ENCODE data around the gene IFNA7. TPM values are rescaled to one million over a fixed set of nuclear protein-coding genes. Genes with fewer than 3 reads are reported as not detected.
"Not testable (repeated sequence)": the region's sequence is repeated elsewhere in the genome, so short reads cannot be mapped to it uniquely, and the experiment has no call there.

Gene IFNA7
- total RNA-seq, 1 experiment from 2014 or later: not detected

GRCh38 chr9:21174671-21175070 is 27.3 kb downstream of the IFNA7 start:
- no peak overlapping the region for H3K4me3 Mint-ChIP-seq (ENCODE audit: unreplicated experiment)
- H3K27ac Mint-ChIP-seq (ENCODE audit: low read depth, unreplicated experiment): no peak overlapping the region
- no TSS peak for BruUV-seq (replicated peaks)
- DNase-seq (ENCODE audit: unreplicated experiment): peak; percentile 6
- CTCF ChIA-PET: interaction anchor here (0.7 to 0.9 kb wide), 3 partner anchors 9 to 915 kb away, joined by 3 read pairs; no protein-coding TSS in a partner anchor
- TF ChIP-seq, protein P1, sequence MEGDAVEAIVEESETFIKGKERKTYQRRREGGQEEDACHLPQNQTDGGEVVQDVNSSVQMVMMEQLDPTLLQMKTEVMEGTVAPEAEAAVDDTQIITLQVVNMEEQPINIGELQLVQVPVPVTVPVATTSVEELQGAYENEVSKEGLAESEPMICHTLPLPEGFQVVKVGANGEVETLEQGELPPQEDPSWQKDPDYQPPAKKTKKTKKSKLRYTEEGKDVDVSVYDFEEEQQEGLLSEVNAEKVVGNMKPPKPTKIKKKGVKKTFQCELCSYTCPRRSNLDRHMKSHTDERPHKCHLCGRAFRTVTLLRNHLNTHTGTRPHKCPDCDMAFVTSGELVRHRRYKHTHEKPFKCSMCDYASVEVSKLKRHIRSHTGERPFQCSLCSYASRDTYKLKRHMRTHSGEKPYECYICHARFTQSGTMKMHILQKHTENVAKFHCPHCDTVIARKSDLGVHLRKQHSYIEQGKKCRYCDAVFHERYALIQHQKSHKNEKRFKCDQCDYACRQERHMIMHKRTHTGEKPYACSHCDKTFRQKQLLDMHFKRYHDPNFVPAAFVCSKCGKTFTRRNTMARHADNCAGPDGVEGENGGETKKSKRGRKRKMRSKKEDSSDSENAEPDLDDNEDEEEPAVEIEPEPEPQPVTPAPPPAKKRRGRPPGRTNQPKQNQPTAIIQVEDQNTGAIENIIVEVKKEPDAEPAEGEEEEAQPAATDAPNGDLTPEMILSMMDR (IDR thresholded peaks at IDR 0.05; ENCODE audit: unreplicated experiment): no peak
- H3K4me1 Mint-ChIP-seq (ENCODE audit: insufficient read depth, unreplicated experiment): no peaks in the 10 kb centered on the region
- H3K27me3 Mint-ChIP-seq (ENCODE audit: insufficient read depth, unreplicated experiment): peaks cover 56% of the 10 kb centered on the region
- H3K36me3 Mint-ChIP-seq (ENCODE audit: insufficient read depth, unreplicated experiment): no peaks in the 10 kb centered on the region
- POLR2A ChIA-PET: no interaction called here
- intact Hi-C loops (cut with micrococcal nuclease): no loop called here
- H3K9me3 Mint-ChIP-seq (ENCODE audit: unreplicated experiment): no peaks in the 10 kb centered on the region

DNA sequence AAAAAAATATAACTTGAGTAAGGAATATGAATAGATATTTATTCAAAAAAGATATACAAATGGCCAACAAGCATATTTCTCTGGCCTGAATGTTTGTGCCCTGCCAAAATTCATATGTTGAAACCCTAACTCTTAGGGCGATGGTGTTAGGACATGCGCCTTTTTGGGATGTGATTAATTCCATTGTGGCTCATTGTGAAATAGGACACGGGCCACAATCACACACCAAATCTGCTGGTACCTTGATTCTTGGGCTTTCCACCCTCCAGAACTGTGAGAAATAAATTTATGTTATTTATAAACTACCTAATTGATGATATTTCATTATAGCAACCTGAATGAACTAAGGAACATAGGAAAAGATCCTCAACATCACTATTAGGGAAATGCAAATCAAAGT is 29.8 kb downstream of the IFNA7 start:
- no TSS peak for BruUV-seq (replicated peaks)
- peaks cover 67% of the 10 kb centered on the region for H3K27me3 Mint-ChIP-seq (ENCODE audit: insufficient read depth, unreplicated experiment)
- intact Hi-C loops (cut with micrococcal nuclease): no loop called here

DNA sequence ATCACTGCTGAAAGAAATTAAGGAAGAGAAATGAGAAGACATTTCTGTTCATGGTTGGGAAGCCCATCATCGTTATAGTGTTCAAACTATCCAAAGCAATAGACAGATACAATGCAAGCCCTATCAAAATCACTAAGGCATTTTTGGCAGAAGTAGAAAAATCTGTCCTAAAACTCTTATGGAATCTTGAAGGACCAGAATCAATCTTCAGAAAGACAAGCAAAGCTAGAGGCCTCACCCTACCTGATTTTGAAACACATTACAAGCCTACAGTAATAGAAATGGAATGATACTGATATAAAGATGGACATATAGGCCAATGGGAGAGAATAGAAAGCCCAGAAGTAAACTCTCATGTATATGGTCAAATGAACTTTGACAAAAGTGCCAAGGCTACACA is 30.7 kb downstream of the IFNA7 start:
- TF ChIP-seq, protein P1 (IDR thresholded peaks at IDR 0.05; ENCODE audit: unreplicated experiment): no peak
- H3K36me3 Mint-ChIP-seq (ENCODE audit: insufficient read depth, unreplicated experiment): no peaks in the 10 kb centered on the region
- no peak for DNase-seq (ENCODE audit: unreplicated experiment)
- no peak overlapping the region for H3K27ac Mint-ChIP-seq (ENCODE audit: low read depth, unreplicated experiment)
- no peaks in the 10 kb centered on the region for H3K4me1 Mint-ChIP-seq (ENCODE audit: insufficient read depth, unreplicated experiment)
- intact Hi-C loops (cut with micrococcal nuclease): no loop called here
- peaks cover 60% of the 10 kb centered on the region for H3K27me3 Mint-ChIP-seq (ENCODE audit: insufficient read depth, unreplicated experiment)
- no TSS peak for BruUV-seq (replicated peaks)
- ChIA-PET CTCF (interaction anchor here (0.7 kb wide), 1 partner anchor 23 kb away, joined by 3 read pairs; no protein-coding TSS in a partner anchor), POLR2A (no interaction called here)
- H3K4me3 Mint-ChIP-seq (ENCODE audit: unreplicated experiment): no peak overlapping the region
- H3K9me3 Mint-ChIP-seq (ENCODE audit: unreplicated experiment): no peaks in the 10 kb centered on the region

More for the DNA sequence above, 29.8 kb downstream of the IFNA7 start:
- no peaks in the 10 kb centered on the region for H3K9me3 Mint-ChIP-seq (ENCODE audit: unreplicated experiment)
- TF ChIP-seq, protein P1 (IDR thresholded peaks at IDR 0.05; ENCODE audit: unreplicated experiment): no peak
- ChIA-PET POLR2A (no interaction called here), CTCF (no interaction called here)
- no peak overlapping the region for H3K4me3 Mint-ChIP-seq (ENCODE audit: unreplicated experiment)
- DNase-seq (ENCODE audit: unreplicated experiment): no peak
- no peak overlapping the region for H3K27ac Mint-ChIP-seq (ENCODE audit: low read depth, unreplicated experiment)
- H3K36me3 Mint-ChIP-seq (ENCODE audit: insufficient read depth, unreplicated experiment): no peaks in the 10 kb centered on the region
- H3K4me1 Mint-ChIP-seq (ENCODE audit: insufficient read depth, unreplicated experiment): no peaks in the 10 kb centered on the region

GRCh38 chr9:21166560-21166959 is 35.4 kb downstream of the IFNA7 start, which contains the start of gene IFNA21:
TSS of gene IFNA21 (minus strand) at chr9:21166660. CDS start at chr9:21166612, 48 bp downstream.
- intact Hi-C loops (cut with micrococcal nuclease); BruUV-seq (replicated peaks); POLR2A ChIA-PET; H3K4me1 Mint-ChIP-seq (ENCODE audit: insufficient read depth, unreplicated experiment); CTCF ChIA-PET; DNase-seq (ENCODE audit: unreplicated experiment); H3K4me3 Mint-ChIP-seq (ENCODE audit: unreplicated experiment); H3K9me3 Mint-ChIP-seq (ENCODE audit: unreplicated experiment); H3K27ac Mint-ChIP-seq (ENCODE audit: low read depth, unreplicated experiment); H3K36me3 Mint-ChIP-seq (ENCODE audit: insufficient read depth, unreplicated experiment): not testable (repeated sequence)
- peaks cover 64% of the 10 kb centered on the region for H3K27me3 Mint-ChIP-seq (ENCODE audit: insufficient read depth, unreplicated experiment)

- BruUV-seq (replicated peaks): no TSS peak
- peaks cover 62% of the 10 kb centered on the region for H3K27me3 Mint-ChIP-seq (ENCODE audit: insufficient read depth, unreplicated experiment)
- no peaks in the 10 kb centered on the region for H3K9me3 Mint-ChIP-seq (ENCODE audit: unreplicated experiment)
- H3K36me3 Mint-ChIP-seq (ENCODE audit: insufficient read depth, unreplicated experiment): no peaks in the 10 kb centered on the region
- no peak overlapping the region for H3K4me3 Mint-ChIP-seq (ENCODE audit: unreplicated experiment)
- H3K27ac Mint-ChIP-seq (ENCODE audit: low read depth, unreplicated experiment): no peak overlapping the region
- ChIA-PET CTCF (no interaction called here), POLR2A (no interaction called here)
- TF ChIP-seq, protein P1 (IDR thresholded peaks at IDR 0.05; ENCODE audit: unreplicated experiment): no peak
- intact Hi-C loops (cut with micrococcal nuclease): no loop called here
- no peak for DNase-seq (ENCODE audit: unreplicated experiment)
- no peaks in the 10 kb centered on the region for H3K4me1 Mint-ChIP-seq (ENCODE audit: insufficient read depth, unreplicated experiment)
These were observed 36.5 kb downstream of the IFNA7 start for GRCh38 chr9:21165516-21165915.

Measured in MCF 10A (cell line).